ENCODE measurements around the gene BEGAIN.

The BEGAIN gene

DNA sequence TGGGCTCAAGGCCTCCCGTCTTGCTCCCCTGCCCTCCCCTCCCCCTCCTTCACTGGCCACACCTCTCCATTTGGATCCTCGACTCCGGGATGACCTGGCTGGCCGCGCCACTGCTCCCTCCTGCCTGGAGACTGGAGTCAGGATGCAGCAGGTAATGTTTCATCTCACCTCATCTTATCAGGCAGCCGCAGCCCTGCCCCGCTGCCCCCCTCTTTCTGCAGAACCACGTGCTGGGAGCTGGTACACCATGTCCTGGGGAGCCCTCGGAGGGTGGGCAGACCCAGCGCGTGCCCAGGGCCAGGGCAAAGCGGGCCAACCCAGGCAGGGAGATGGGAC, 31.1 kb downstream of the BEGAIN start:
- H3K4me3 ChIP-seq (replicated peaks; ENCODE audit: low read depth, low read length): no peak overlapping the region
- DNase-seq (ENCODE audit: extremely low read depth, low read depth): no peak
- TF ChIP-seq, protein P1, sequence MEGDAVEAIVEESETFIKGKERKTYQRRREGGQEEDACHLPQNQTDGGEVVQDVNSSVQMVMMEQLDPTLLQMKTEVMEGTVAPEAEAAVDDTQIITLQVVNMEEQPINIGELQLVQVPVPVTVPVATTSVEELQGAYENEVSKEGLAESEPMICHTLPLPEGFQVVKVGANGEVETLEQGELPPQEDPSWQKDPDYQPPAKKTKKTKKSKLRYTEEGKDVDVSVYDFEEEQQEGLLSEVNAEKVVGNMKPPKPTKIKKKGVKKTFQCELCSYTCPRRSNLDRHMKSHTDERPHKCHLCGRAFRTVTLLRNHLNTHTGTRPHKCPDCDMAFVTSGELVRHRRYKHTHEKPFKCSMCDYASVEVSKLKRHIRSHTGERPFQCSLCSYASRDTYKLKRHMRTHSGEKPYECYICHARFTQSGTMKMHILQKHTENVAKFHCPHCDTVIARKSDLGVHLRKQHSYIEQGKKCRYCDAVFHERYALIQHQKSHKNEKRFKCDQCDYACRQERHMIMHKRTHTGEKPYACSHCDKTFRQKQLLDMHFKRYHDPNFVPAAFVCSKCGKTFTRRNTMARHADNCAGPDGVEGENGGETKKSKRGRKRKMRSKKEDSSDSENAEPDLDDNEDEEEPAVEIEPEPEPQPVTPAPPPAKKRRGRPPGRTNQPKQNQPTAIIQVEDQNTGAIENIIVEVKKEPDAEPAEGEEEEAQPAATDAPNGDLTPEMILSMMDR (IDR thresholded peaks at IDR 0.05; ENCODE audit: low read depth, low read length, missing control alignments): no peak

DNA sequence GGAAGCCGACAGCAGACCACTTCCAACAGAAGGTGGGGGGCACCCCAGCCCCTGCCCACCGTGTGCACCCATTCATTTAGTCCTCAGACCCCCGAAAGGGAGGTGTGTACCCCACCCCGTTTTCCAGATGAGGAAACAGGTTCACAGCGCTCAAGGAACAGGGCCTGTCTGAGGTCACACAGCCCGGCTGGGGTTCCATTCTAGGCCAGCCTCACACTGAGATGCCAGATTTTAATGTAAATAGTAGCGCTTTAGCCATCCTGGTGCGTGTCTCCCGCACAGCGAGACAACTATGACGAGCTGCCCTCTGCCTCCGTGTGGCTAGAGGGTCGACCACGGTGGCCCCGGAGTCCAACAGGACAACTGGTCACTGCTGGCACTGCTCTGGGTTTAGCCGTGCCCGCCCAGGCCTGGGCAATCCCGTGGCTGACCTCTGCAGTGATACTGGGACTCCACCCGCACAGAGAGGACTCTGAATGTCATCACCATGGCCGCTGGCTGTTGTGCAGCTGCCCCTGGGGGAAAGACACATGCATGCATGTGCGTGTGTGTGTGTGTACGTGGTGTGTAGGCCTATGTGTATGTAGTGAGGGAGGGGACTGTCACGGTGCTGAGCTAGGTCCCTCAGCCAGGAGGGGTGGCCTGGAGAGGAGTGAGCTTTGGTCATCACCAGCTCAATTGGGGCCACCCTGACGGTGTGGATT, 31.6 kb downstream of the BEGAIN start:
- H3K4me3 ChIP-seq (replicated peaks; ENCODE audit: low read depth, low read length): no peak overlapping the region
- TF ChIP-seq, protein P1 (IDR thresholded peaks at IDR 0.05; ENCODE audit: low read depth, low read length, missing control alignments): no peak
- DNase-seq (ENCODE audit: extremely low read depth, low read depth): no peak

DNA sequence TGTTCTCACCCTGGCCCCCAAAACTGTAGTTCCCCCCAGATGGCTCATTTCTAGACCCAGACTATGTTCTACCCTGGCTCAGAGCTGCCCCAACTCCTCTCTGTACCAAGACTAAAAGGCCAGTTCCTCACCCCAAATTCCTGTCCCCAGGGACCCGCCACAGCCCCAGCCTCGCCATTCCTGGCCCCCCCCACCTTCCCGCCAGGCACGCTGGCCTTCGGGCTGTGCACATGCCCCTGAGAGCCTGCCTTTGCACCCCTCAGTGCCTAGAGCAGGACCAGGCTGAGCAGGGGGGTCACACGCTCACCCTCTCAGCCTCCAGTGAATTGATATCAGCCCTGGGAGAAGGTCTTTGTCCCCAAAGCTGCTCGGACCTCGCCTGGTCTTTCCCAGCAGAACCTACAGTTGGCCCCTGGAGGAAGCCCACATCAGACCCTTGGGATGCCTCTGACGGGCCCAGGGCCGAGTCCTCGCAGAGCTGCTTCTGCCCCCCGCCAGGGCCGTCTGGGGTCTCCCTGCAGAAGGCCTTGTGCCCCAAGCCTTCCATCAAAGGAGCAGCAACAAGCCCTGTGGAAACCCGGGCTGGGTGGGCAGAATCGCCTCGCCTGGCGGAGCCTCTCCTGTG, 32.4 kb downstream of the BEGAIN start:
- TF ChIP-seq, protein P1 (IDR thresholded peaks at IDR 0.05; ENCODE audit: low read depth, low read length, missing control alignments): no peak
- DNase-seq (ENCODE audit: extremely low read depth, low read depth): no peak
- H3K4me3 ChIP-seq (replicated peaks; ENCODE audit: low read depth, low read length): no peak overlapping the region

DNA sequence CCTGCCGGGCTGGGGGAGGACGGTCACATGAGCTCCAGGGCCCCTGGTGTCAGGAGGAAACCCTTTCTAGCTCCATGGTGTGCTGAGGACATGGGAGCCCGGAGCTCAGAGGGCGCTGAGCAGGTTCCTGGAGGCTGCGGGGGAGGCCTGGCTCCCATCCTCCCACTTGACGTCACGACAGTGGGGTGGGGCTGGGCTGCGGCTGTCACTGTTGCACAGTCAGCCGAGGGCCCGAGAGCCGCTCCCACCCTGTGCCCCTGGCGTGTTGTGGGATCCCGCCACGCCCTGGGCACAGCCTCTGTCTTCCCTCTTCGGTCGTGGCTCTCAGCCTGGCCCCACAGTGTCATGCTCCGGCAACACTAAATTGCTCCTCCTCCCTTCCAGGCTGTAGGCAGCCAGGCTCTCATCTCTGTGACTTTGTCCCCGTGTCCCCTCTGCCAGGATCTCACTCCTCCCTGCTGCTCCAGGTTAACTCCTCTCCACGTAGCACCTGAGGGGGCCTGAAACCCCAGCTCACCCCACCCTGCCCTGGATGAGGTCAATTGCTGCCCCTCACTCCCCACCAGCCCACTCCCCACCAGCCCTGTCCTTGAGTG, 33.0 kb downstream of the BEGAIN start:
- TF ChIP-seq, protein P1 (IDR thresholded peaks at IDR 0.05; ENCODE audit: low read depth, low read length, missing control alignments): no peak
- no peak for DNase-seq (ENCODE audit: extremely low read depth, low read depth)
- H3K4me3 ChIP-seq (replicated peaks; ENCODE audit: low read depth, low read length): no peak overlapping the region

DNA sequence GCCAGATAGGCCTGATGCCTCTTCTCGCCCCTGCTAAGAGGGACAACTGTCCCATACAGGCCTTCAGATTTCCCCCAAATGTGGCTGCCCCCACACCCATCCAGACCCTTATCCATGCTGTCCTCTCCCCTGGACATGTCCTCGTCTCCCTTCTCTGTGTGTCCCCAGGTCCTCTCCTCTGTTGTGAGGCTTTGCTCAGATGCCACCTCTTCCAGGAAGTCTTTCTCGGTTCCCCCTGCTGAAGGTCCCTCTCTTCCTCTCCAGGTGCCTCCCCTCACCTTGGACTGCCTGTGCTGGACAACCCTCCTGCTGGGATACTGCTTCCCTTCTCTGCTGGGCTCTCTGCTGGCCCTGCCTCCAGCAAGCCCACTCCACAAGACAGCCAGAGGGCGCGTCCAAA, 33.7 kb downstream of the BEGAIN start:
- H3K4me3 ChIP-seq (replicated peaks; ENCODE audit: low read depth, low read length): no peak overlapping the region
- TF ChIP-seq, protein P1 (IDR thresholded peaks at IDR 0.05; ENCODE audit: low read depth, low read length, missing control alignments): no peak
- DNase-seq (ENCODE audit: extremely low read depth, low read depth): no peak

DNA sequence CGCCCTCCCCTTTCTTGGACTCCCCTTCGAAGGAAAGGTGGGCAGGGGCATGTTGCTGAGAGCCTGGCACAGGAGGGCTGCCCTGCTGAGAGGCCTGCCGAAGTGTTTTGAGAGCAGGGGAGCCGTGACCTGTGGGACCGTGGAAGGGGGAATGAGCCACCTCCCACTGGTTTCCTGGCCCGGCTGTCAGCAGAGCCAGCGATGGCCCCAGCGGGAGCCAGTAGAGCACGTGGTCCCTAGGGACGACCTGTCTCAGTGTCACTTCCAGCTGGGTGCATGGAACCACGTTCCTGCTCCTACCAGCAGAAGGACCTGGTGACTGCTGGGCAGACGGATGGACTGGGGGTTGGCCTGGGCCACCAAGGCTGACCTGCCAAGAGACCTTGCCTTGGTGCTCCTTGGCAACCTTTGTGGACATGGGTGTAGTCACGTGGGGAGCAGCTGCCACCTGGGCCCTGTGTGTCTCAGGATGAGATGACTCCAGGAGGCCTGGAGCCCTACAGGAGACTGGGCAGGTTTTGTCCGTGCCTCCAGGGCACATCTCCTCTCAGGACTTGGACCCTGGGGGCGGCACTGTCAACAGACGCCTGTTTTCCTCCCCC, 34.6 kb downstream of the BEGAIN start:
- TF ChIP-seq, protein P1 (IDR thresholded peaks at IDR 0.05; ENCODE audit: low read depth, low read length, missing control alignments): no peak
- no peak overlapping the region for H3K4me3 ChIP-seq (replicated peaks; ENCODE audit: low read depth, low read length)
- no peak for DNase-seq (ENCODE audit: extremely low read depth, low read depth)
